RPMI8226 (cell line): ENCODE measurements around the gene DIP2B.

Source experiments
- DNase-seq: peaks from one replicate; pipeline ENCODE4 v3.0.0-alpha.2; 2015

Gene DIP2B

GRCh38 chr12:50614167-50614759 lies 109.5 kb downstream of the DIP2B start:
- DNase-seq, result no peak

- DNase-seq, result no peak
Measured at GRCh38 chr12:50615145-50615906, 110.5 kb downstream of the DIP2B start.

GRCh38 chr12:50615907-50616296 lies 111.1 kb downstream of the DIP2B start:
- no peak for DNase-seq

GRCh38 chr12:50617657-50618056 lies 112.9 kb downstream of the DIP2B start:
- no peak for DNase-seq

DNA sequence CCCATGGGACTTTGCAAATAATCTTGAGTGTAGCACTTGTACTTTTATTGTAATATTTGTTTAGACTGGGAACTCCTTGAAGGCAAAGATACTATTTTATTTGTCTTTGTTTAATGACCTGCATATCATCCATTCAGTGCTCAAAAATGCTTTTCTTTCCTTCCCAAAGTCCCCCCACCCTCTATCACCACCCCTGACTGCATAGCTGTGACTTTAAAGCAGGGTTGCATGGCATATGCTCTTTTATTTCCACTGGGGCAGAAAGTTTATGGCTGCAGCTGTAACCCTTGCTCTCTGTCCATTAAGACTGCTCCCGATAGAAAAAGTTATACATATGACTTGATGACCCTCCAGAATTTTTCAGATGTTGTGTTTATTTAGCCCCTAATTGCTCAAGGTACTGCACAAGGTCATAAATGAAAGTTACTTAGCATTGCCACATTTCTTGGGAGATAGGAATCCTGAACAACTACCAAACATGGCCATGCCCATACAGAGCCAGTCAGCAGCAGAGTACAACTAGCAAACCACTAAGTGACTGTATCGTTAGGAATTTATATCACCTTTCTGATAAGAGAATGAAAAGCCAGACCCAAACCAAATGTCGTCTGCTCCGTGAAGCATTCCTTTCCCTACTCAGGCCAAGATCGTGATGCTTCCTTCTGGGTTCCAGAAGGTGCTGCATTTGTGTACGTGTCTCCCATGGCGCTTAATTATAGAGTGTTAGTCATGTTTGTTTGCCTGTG lies 114.3 kb downstream of the DIP2B start:
- no peak for DNase-seq

DNA sequence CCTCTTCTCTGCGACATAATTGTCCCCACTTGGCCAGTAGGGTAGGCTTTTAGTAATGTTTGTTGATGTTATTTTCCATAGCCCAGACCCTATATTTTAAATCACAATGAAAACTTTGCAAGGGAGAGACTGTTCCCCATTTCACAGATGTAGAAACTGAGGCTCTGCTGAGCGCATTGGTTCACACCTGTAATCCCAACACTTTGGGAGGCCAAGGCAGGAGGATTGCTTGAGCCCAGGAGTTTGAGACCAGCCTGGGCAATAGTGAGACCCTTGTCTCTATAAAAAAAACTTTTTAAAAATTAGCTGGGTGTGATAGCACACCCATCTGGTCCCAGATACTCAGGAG lies 114.8 kb downstream of the DIP2B start:
- DNase-seq, result no peak

- no peak for DNase-seq
Measured at GRCh38 chr12:50620109-50620977, 115.6 kb downstream of the DIP2B start.

DNA sequence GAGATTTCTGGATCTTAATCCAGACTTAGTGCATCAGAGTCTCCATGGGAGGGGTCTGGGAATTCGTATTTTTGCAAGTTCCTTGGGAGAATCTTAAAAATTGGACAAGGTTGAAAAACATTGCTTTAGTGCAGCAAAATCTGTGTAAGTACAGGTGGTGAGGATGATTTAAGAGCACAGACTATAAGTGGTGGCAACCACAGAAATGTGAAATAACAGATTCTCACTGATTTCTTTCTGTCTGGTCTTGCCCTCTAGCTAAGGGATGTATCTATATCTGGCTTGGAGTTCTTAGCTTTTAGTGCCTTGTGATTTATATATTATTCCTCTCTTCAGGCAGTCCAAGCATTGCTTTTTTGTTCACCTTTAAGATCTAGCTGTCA lies 116.2 kb downstream of the DIP2B start:
- no peak for DNase-seq

DNA sequence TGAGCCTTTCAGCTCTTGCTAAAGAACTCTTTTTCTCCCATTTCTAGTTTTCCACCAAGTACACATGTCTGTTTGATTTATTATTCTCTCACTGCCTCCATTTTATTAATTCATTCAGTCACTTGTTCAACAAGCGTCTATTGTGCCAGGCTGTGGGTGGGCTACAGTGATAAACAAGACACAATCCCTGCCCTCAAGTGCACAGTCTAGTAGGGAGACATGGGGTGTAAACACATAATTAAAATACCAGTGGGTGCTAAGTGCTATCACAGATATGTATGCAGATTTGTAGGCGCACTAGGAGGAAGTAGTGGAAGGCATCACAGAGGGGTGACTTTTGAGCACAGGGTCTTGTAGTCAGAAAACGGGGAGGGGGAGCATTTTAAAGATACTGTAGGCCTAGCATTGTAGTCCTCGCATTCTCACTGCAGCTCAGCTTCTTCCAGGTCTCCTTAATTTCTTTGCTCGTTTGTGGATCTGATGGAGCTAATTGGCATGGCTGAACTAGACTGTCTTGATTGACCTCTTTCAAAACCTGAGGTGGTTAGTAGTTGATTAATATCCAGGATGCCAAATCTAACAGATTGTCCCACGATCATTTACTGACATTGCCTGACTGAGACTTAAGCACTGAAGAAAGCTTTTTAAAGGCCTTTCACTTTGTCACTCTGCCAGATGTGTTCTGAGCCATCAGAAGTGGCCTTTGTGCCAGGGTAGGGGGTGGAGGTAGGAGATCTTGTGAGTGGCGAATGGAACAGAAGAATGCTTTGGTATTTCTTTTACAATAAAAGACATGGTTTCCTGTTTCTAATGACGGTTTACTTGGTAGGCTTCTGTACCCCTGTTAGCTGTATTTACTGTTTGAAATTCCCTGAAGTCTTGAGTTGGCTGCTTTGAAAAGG lies 116.9 kb downstream of the DIP2B start:
- DNase-seq, result no peak

DNA sequence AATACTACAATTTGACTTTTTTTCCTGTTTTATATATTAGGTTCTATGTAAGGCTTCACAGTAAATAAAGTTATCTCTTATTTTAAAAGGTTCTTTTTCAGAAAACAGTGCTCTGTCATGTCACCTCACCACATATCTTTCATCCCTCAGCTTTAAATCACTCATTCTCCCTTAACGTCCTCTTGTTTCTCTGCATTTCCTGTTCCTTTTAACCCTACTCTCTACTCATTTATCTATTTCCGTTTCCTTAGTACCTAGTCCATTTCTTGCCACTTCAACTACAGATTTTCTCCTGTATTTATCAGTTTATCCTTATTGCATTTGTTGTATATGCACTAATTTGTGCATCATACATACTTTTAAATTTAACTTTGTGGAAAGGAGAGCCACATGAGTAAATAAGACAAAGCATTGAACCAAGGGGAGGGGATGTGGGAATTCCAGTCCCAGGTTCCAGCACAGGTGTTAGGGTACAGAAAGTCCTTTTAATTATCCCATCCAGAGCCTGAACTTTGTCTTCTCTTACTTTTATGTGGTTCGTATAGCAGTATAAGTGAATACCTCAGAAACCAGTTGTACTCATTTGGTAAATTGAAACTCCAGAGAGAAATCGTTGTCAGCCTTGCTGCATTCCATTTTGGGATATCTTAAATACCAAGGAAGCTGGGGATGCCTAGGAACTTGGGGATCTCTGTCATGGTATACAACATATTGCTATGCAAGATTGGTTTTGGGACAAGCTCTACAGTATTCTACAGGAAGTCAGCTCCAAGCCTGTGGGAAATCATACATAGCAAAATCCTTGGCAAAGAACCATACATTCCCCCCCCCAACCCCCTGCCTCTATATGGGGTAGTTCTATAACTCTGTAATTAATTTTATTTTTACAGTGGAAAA lies 120.5 kb downstream of the DIP2B start:
- no peak for DNase-seq

DNA sequence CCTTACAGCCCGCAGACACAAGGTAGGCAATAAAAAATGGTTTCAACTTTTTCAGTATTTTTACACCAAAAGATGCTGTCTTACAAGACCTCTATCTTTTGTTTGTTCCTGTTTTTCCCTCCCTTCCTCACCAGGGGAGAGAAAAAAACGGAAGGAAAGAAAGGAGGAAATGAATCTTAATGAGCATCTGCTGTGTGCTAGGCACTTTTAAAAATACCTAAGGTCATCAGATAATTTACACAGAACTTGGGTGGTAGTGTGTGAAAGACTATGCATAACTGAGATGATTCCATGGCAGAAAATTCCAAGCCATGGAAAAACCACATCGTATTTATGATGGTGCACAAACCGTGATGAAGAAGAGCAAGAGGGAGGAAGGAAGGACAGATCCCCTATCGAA lies 121.2 kb downstream of the DIP2B start:
- DNase-seq, result no peak

DNA sequence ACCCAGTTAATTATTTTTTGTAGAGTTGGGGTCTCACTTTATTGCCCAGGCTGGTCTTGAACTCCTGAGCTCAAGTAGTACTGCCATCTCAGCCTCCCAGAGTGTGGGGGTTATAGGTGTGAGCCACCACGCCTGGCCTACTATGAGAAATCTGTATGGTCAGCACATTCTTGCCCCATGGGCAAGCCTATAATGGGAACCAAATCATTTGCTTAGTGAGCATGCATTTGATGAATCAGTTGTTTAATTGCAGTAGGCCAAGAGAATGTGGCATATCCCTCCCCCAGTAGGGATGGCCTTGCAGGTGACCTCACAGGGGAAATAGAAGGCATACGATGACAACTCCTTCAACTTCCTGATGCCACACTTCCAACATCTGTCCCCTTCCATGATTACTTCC lies 122.7 kb downstream of the DIP2B start:
- no peak for DNase-seq

- no peak for DNase-seq
Measured at GRCh38 chr12:50628394-50628793, 123.6 kb downstream of the DIP2B start.

- DNase-seq, result no peak
Measured at GRCh38 chr12:50633955-50634354, 129.2 kb downstream of the DIP2B start.

GRCh38 chr12:50634379-50634778 lies 129.6 kb downstream of the DIP2B start:
- no peak for DNase-seq

- no peak for DNase-seq
Measured at GRCh38 chr12:50635364-50635763, 130.6 kb downstream of the DIP2B start.

DNA sequence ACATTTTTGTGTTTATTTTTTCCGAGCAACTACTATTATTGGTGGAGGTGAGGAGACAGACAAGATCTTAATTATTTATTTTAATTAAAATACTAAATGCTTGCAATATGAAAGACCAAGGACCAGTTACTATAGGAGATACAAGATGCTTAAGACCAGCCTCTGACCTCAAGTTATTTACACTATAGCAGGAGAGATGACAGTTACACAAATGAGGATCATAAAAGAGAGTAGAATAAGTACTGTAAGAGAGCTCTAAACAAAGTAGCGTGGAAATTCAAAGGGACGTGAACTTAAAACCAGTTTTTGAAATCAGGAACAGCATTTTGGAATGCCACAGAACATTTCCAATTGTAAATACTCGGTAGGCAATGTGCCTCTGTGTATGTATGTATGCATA lies 131.1 kb downstream of the DIP2B start:
- no peak for DNase-seq

DNA sequence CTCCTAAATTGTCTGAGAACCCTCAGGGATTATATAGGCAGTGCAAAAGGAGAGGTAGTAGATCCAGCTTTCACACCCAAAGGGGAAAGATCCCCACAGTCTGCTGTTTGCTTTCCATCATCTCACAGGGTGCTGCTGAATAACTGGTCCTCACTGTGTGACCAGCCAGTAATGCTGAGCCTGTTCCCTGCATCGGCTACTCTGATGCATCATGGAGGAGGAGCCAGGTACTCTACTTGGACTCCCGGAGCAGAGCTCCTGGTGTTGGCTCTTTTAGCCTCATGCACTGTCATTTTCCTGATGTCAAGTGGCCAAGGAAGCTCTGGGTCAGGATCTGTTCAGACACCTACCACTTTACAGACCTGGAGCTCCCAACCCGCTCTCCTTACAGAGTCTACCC lies 131.7 kb downstream of the DIP2B start:
- no peak for DNase-seq

DNA sequence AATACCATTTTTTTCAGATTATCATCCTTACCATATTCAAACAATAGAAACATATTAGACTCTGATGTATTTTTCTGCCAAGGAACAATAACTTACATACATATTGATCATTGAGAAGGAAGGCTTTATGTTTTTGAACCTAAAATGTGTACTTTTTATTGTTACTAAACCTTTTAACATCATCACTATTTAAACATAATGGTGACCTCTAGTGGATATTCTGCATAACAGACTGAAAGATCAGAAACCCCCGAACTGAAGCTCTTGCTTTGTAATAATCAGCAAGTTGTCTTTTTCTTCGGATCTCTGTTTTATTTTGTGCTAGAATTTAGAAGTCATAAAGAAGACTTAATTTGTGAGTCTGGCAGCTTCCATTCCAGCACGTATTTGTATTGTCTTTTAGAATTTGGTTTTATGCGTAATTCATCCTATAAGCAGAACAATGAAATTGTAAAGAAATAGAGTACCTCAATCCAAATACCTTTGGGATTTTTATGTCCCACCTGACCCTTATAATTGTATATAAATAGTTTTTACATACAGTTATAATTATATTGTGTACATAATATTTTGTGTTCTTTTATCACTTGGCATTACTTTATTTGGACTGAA lies 133.2 kb downstream of the DIP2B start:
- peak; percentile 43 for DNase-seq

DNA sequence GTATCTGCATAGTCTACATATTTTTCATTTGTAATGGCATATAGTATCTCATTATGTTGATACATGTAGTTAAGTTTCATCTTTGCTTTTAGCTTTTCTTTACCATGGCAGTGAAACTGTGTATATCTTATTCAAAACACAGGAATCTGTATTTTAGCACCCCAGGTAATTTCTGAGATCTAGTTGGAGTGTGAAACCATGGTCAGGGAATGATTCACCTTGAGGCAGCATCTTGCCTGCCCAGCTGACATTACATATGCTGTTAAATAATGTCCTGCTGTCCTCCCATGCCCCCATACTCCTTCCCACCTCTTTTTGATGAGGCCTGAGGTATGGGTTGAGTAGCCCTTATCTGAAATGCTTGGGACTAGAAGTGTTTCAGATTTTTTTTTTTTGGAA lies 133.7 kb downstream of the DIP2B start:
- no peak for DNase-seq

DNA sequence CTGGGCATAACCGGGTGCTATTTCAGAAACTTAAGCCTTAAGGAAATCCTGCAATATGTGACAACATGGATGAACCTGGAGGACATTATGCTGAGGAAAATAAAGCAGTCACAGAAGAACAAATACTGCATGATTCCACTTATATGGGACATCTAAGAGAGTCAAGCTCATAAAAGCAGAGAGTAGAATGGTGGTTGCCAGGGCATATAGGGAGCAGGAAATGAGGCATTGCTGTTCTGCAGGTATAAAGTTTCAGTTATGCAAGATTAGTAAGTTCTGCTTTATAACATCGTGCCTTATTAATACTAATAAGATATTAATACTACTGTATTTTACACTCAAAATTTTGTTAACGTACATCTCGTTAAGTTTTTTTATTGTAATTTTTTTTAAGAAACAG lies 134.9 kb downstream of the DIP2B start:
- no peak for DNase-seq
